Mesendoderm (in vitro differentiated cells): ENCODE results near the gene PROB1.

Source experiments
- DNase-seq: peaks from one replicate; pipeline ENCODE4 v3.0.0; 2013
- H2AK5ac ChIP-seq: 2 replicates; pipeline ENCODE4 v1.6.1; 2013; ENCODE audit warnings: low read length, inconsistent platforms
- H2BK120ac ChIP-seq: 2 replicates; pipeline ENCODE4 v1.6.1; 2013; ENCODE audit warnings: low read depth, mild to moderate bottlenecking, low read length, moderate library complexity, mixed read lengths
- H2BK15ac ChIP-seq: replicated peaks from 2 replicates; pipeline ENCODE4 v1.6.1; 2013; ENCODE audit warnings: low read depth, mild to moderate bottlenecking, moderate library complexity
- H2BK5ac ChIP-seq: 2 replicates; pipeline ENCODE4 v1.6.1; 2013; ENCODE audit warnings: low read length, inconsistent platforms
- H3K18ac ChIP-seq: 2 replicates; pipeline ENCODE4 v1.6.1; 2013; ENCODE audit warnings: mild to moderate bottlenecking, low read length, mixed read lengths
- H3K23ac ChIP-seq: one replicate; pipeline ENCODE4 v1.6.1; 2013; ENCODE audit warnings: low read length
- H3K27ac ChIP-seq: 2 replicates; pipeline ENCODE4 v1.5.1; 2013; ENCODE audit warnings: low read depth, mild to moderate bottlenecking, inconsistent platforms, low read length, moderate library complexity
- H3K27me3 ChIP-seq: 2 replicates; pipeline ENCODE4 v1.6.1; 2013; ENCODE audit warnings: low read length, control low read depth, mild to moderate bottlenecking, inconsistent platforms; ENCODE audit not compliant: insufficient read depth, poor library complexity
- H3K36me3 ChIP-seq: 2 replicates; pipeline ENCODE4 v1.6.1; 2013; ENCODE audit warnings: low read length, inconsistent platforms; ENCODE audit not compliant: control insufficient read depth, insufficient read depth
- H3K4ac ChIP-seq: one replicate; pipeline ENCODE4 v1.6.1; 2013; ENCODE audit warnings: low read depth, mild to moderate bottlenecking, low read length, moderate library complexity
- H3K4me1 ChIP-seq: 2 replicates; pipeline ENCODE4 v1.6.1; 2013; ENCODE audit warnings: low read depth, low read length, inconsistent platforms; ENCODE audit not compliant: control insufficient read depth
- H3K4me2 ChIP-seq: 2 replicates; pipeline ENCODE4 v1.6.1; 2013; ENCODE audit warnings: low read length
- H3K4me3 ChIP-seq: 2 replicates; pipeline ENCODE4 v1.5.1; 2013; ENCODE audit warnings: mild to moderate bottlenecking, low read length
- H3K56ac ChIP-seq: one replicate; pipeline ENCODE4 v1.6.1; 2013; ENCODE audit warnings: low read length
- H3K79me1 ChIP-seq: 2 replicates; pipeline ENCODE4 v1.6.1; 2013; ENCODE audit warnings: low read length, inconsistent platforms
- H3K79me2 ChIP-seq: 2 replicates; pipeline ENCODE4 v1.6.1; 2013; ENCODE audit warnings: mild to moderate bottlenecking, low read length; ENCODE audit not compliant: control insufficient read depth, insufficient read depth
- H3K9ac ChIP-seq: 2 replicates; pipeline ENCODE4 v1.6.1; 2013; ENCODE audit warnings: low read length, inconsistent platforms
- H4K5ac ChIP-seq: one replicate; pipeline ENCODE4 v1.6.1; 2013; ENCODE audit warnings: low read length
- H4K8ac ChIP-seq: one replicate; pipeline ENCODE4 v1.6.1; 2013; ENCODE audit warnings: low read depth, mild to moderate bottlenecking, control low read depth, low read length, moderate library complexity
- WGBS: extraction: QIAGEN DNeasy Blood & Tissue Kit; methylation state at CpG from one replicate; pipeline ENCODE4 v1.1.7; 2013; ENCODE audit warnings: low lambda C conversion rate, missing lambda C conversion rate; ENCODE audit not compliant: insufficient coverage; ENCODE audit errors: extremely low coverage; 5-methylcytosine and 5-hydroxymethylcytosine counted together

The PROB1 gene

GRCh38 chr5:139435676-139436075 is 40.8 kb upstream of the PROB1 start:
- H4K8ac ChIP-seq: no peak overlapping the region
- no peak overlapping the region for H2BK15ac ChIP-seq
- no peak overlapping the region for H3K27ac ChIP-seq
- no peak overlapping the region for H3K9ac ChIP-seq
- DNase-seq: no peak
- H3K4me2 ChIP-seq: no peak overlapping the region
- H3K79me1 ChIP-seq: no peaks in the 10 kb centered on the region
- no peaks in the 10 kb centered on the region for H3K79me2 ChIP-seq
- WGBS: no CpG with 5 or more reads among the region's 3 CpGs
- H3K36me3 ChIP-seq: no peaks in the 10 kb centered on the region
- no peaks in the 10 kb centered on the region for H3K27me3 ChIP-seq
- no peak overlapping the region for H2AK5ac ChIP-seq
- no peak overlapping the region for H3K56ac ChIP-seq
- no peak overlapping the region for H3K23ac ChIP-seq
- no peak overlapping the region for H3K18ac ChIP-seq
- no peak overlapping the region for H3K4ac ChIP-seq
- no peak overlapping the region for H4K5ac ChIP-seq
- no peak overlapping the region for H2BK120ac ChIP-seq
- no peak overlapping the region for H3K4me3 ChIP-seq
- no peak overlapping the region for H2BK5ac ChIP-seq
- H3K4me1 ChIP-seq: no peaks in the 10 kb centered on the region

- Histone ChIP-seq H3K9ac (no peak overlapping the region), H3K36me3 (no peaks in the 10 kb centered on the region), H3K4me1 (no peaks in the 10 kb centered on the region), H3K79me1 (no peaks in the 10 kb centered on the region), H3K27ac (no peak overlapping the region), H3K4ac (no peak overlapping the region), H3K27me3 (no peaks in the 10 kb centered on the region), H3K79me2 (no peaks in the 10 kb centered on the region), H3K18ac (no peak overlapping the region), H3K4me3 (no peak overlapping the region), H3K23ac (no peak overlapping the region), H4K8ac (no peak overlapping the region), H2BK5ac (no peak overlapping the region), H2AK5ac (no peak overlapping the region), H3K4me2 (no peak overlapping the region), H4K5ac (no peak overlapping the region), H2BK15ac (no peak overlapping the region), H2BK120ac (no peak overlapping the region), H3K56ac (no peak overlapping the region)
- no CpG with 5 or more reads among the region's 1 CpG for WGBS
- no peak for DNase-seq
These were observed 36.8 kb upstream of the PROB1 start for GRCh38 chr5:139431706-139432105.

GRCh38 chr5:139430015-139430414 is 35.1 kb upstream of the PROB1 start:
- Histone ChIP-seq H3K79me2 (no peaks in the 10 kb centered on the region), H3K9ac (no peak overlapping the region), H2AK5ac (no peak overlapping the region), H2BK15ac (no peak overlapping the region), H3K4ac (no peak overlapping the region), H3K36me3 (no peaks in the 10 kb centered on the region), H3K4me1 (no peaks in the 10 kb centered on the region), H3K27ac (no peak overlapping the region), H3K79me1 (no peaks in the 10 kb centered on the region), H3K56ac (no peak overlapping the region), H3K23ac (no peak overlapping the region), H2BK5ac (no peak overlapping the region), H3K4me3 (no peak overlapping the region), H3K27me3 (no peaks in the 10 kb centered on the region), H3K4me2 (no peak overlapping the region), H2BK120ac (no peak overlapping the region), H3K18ac (no peak overlapping the region), H4K5ac (no peak overlapping the region), H4K8ac (no peak overlapping the region)
- DNase-seq: no peak
- no CpG with 5 or more reads among the region's 2 CpGs for WGBS

- WGBS: no CpG with 5 or more reads among the region's 8 CpGs
- Histone ChIP-seq H4K8ac (no peak overlapping the region), H3K79me1 (no peaks in the 10 kb centered on the region), H3K9ac (no peak overlapping the region), H2BK120ac (no peak overlapping the region), H3K4me1 (no peaks in the 10 kb centered on the region), H3K36me3 (no peaks in the 10 kb centered on the region), H2BK15ac (no peak overlapping the region), H3K27me3 (no peaks in the 10 kb centered on the region), H3K56ac (no peak overlapping the region), H2BK5ac (no peak overlapping the region), H3K79me2 (no peaks in the 10 kb centered on the region), H3K18ac (no peak overlapping the region), H2AK5ac (no peak overlapping the region), H3K4ac (no peak overlapping the region), H4K5ac (no peak overlapping the region), H3K27ac (no peak overlapping the region), H3K23ac (no peak overlapping the region), H3K4me2 (no peak overlapping the region), H3K4me3 (no peak overlapping the region)
- no peak for DNase-seq
These were observed 31.4 kb upstream of the PROB1 start for GRCh38 chr5:139426203-139426885.

GRCh38 chr5:139425497-139425896 is 30.6 kb upstream of the PROB1 start:
- Histone ChIP-seq H3K36me3 (no peaks in the 10 kb centered on the region), H3K23ac (no peak overlapping the region), H3K79me1 (no peaks in the 10 kb centered on the region), H3K4me1 (no peaks in the 10 kb centered on the region), H2BK5ac (no peak overlapping the region), H3K79me2 (no peaks in the 10 kb centered on the region), H3K9ac (no peak overlapping the region), H2AK5ac (no peak overlapping the region), H3K56ac (no peak overlapping the region), H2BK120ac (no peak overlapping the region), H3K4me3 (no peak overlapping the region), H3K4ac (no peak overlapping the region), H3K27ac (no peak overlapping the region), H2BK15ac (no peak overlapping the region), H3K27me3 (no peaks in the 10 kb centered on the region), H4K8ac (no peak overlapping the region), H4K5ac (no peak overlapping the region), H3K4me2 (no peak overlapping the region), H3K18ac (no peak overlapping the region)
- no CpG with 5 or more reads among the region's 5 CpGs for WGBS
- no peak for DNase-seq

- Histone ChIP-seq H2AK5ac (no peak overlapping the region), H3K56ac (no peak overlapping the region), H3K79me1 (no peaks in the 10 kb centered on the region), H2BK5ac (no peak overlapping the region), H3K9ac (no peak overlapping the region), H3K36me3 (no peaks in the 10 kb centered on the region), H4K8ac (no peak overlapping the region), H3K4me2 (no peak overlapping the region), H2BK15ac (no peak overlapping the region), H4K5ac (no peak overlapping the region), H3K27ac (no peak overlapping the region), H3K4me3 (no peak overlapping the region), H3K4ac (no peak overlapping the region), H2BK120ac (no peak overlapping the region), H3K18ac (no peak overlapping the region), H3K27me3 (no peaks in the 10 kb centered on the region), H3K4me1 (no peaks in the 10 kb centered on the region), H3K79me2 (no peaks in the 10 kb centered on the region), H3K23ac (no peak overlapping the region)
- DNase-seq: peak; percentile 81
- WGBS: no CpG with 5 or more reads among the region's 5 CpGs
These were observed 27.5 kb upstream of the PROB1 start for GRCh38 chr5:139422307-139422893.
